ENCODE results near the gene TUBA1C.

DNA sequence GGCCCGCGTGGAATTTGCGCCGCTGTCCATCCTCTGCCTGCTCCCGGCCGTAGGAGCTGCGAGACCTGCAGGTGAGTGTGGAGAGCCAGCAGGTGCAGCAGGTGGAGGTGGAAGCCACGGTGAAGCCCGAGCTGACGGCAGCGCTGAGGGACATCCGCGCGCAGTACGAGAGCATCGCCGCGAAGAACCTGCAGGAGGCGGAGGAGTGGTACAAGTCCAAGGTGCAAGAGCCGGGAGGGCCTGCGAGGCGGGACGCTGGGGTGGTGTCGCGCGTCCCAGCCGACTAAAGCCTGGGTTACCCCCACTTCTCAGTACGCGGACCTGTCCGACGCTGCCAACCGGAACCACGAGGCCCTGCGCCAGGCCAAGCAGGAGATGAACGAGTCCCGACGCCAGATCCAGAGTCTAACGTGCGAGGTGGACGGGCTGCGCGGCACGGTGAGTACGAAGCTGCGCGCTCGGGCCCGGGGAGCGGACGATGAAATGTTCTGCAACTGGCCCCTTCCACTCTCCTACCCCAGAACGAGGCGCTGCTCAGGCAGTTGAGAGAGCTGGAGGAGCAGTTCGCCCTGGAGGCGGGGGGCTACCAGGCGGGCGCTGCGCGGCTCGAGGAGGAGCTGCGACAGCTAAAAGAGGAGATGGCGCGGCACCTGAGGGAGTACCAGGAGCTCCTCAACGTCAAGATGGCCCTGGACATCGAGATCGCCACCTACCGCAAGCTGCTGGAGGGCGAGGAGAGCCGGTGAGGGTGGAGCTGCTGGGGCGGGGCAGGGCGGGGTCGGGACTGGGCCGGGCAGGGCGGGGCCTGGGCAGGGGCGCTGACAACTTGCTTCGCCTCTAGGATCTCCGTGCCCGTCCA is 32.2 kb downstream of the TUBA1C start:
- TF ChIP-seq, protein P1, sequence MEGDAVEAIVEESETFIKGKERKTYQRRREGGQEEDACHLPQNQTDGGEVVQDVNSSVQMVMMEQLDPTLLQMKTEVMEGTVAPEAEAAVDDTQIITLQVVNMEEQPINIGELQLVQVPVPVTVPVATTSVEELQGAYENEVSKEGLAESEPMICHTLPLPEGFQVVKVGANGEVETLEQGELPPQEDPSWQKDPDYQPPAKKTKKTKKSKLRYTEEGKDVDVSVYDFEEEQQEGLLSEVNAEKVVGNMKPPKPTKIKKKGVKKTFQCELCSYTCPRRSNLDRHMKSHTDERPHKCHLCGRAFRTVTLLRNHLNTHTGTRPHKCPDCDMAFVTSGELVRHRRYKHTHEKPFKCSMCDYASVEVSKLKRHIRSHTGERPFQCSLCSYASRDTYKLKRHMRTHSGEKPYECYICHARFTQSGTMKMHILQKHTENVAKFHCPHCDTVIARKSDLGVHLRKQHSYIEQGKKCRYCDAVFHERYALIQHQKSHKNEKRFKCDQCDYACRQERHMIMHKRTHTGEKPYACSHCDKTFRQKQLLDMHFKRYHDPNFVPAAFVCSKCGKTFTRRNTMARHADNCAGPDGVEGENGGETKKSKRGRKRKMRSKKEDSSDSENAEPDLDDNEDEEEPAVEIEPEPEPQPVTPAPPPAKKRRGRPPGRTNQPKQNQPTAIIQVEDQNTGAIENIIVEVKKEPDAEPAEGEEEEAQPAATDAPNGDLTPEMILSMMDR (IDR thresholded peaks at IDR 0.05; ENCODE audit: low read depth, low read length, poor library complexity, severe bottlenecking) = peak; percentile 66
- no peak for TF ChIP-seq EZH2phosphoT487 (IDR thresholded peaks at IDR 0.05; ENCODE audit: borderline replicate concordance, low read length)
